Lower lobe of right lung (tissue), 2 donors: ENCODE data around the gene PLCL1. TPM values are rescaled to one million over a fixed set of nuclear protein-coding genes. Genes with fewer than 3 reads are reported as not detected.
A peak's percentile ranks its signal among the peaks of the same experiment; 100 is the strongest.
"Not testable (repeated sequence)": the region's sequence is repeated elsewhere in the genome, so short reads cannot be mapped to it uniquely, and the experiment has no call there.

Experiments used
- ATAC-seq, 2 donors: fragments of 200-7000 bp; cut with Tn5 transposase; one replicate each; pipeline ENCODE4 v1.9.1; 2020 to 2022; ENCODE audit warnings: mild to moderate bottlenecking in 2 of 2, moderate library complexity in 2 of 2
- DNase-seq: peaks from one replicate; pipeline ENCODE4 v3.0.0-alpha.2; 2020
- H3K27ac ChIP-seq: fragments of 200-600 bp; one replicate; pipeline ENCODE4 v1.8.0; 2022
- H3K27me3 ChIP-seq: fragments of 200-600 bp; one replicate; pipeline ENCODE4 v1.8.0; 2022; ENCODE audit warnings: low read depth
- H3K36me3 ChIP-seq: fragments of 200-600 bp; one replicate; pipeline ENCODE4 v1.8.0; 2022; ENCODE audit warnings: mild to moderate bottlenecking
- H3K4me1 ChIP-seq: fragments of 200-600 bp; one replicate; pipeline ENCODE4 v1.8.0; 2022
- H3K4me3 ChIP-seq: fragments of 200-600 bp; one replicate; pipeline ENCODE4 v1.8.0; 2022; ENCODE audit warnings: mild to moderate bottlenecking
- H3K9me3 ChIP-seq: fragments of 200-600 bp; one replicate; pipeline ENCODE4 v1.8.0; 2022
- CTCF ChIP-seq: fragments of 200-600 bp; IDR thresholded peaks from one replicate; pipeline ENCODE4 v1.8.0; 2022; ENCODE audit warnings: antibody characterized with exemption, mild to moderate bottlenecking
- intact Hi-C: fragments of 100-400 bp; cut with DNase I; formaldehyde crosslinking; loops from one replicate; pipeline ENCODE4 v1.11.0; 2022
- total RNA-seq: library from RNA; stranded (reverse); fragmentation: NEBNext Ultra II Directional; extraction: Animal tissue kit (Norgen Biotek cat#: 25700); gene quantifications from one replicate; pipeline ENCODE4 v1.2.1, GENCODE V29; 2021
- donor health status: DM: no; HTN: yes; CAD: no; lungs with severe emphysema.

Gene PLCL1
- total RNA-seq, 1 donor from 2014 or later = 6.3 TPM

DNA sequence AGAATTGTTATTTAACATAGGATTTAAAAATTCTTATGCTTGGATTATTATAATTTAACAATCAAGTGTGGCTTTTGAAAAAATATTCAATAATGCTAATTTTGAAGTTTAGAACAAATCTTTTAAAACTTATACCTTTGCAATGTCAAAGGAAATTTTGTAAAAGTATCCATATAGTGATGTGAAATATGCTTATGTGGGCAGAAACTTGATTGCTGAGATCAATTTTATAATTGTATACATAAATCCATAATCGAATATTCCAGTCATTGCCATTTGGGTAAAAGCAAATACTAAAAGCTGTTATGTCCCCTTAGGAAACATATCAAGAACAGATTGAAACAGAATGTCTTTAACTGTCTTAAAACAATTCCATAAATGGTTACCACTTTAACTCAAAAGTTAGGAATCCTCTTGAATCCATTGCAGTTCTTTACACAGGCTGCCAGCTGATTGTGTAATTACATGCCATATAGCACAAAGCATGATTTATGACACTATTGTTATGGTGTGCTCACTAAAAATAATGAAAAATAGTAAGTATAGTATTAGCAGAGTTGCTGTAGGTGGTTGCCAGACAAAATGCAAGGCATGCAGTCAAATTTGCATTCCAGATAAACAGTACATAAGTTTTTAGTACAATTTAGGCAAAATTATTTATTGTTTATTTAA, 24.2 kb downstream of the PLCL1 start:
- Histone ChIP-seq H3K27me3 (no peaks in the 10 kb centered on the region), H3K9me3 (no peaks in the 10 kb centered on the region), H3K4me1 (peaks cover 4% of the 10 kb centered on the region), H3K36me3 (no peaks in the 10 kb centered on the region), H3K4me3 (no peak overlapping the region), H3K27ac (no peak overlapping the region)
- TF ChIP-seq CTCF = no peak
- DNase-seq = no peak
- intact Hi-C loops = no loop called here
- no peak for ATAC-seq

DNA sequence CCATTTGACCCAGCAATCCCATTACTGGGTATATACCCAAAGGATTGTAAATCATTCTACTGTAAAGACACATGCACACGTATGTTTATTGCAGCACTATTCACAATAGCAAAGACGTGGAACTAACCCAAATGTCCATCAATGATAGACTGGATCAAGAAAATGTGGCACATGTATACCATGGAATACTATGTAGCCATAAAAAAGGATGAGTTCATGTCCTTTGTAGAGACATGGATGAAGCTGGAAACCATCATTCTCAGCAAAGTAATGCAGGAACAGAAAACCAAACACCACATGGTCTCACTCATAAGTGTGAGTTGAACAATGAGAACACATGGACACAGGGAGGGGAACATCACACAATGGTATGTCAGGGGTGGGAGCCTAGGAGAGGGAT, 30.4 kb downstream of the PLCL1 start:
- DNase-seq, ATAC-seq, H3K4me3 ChIP-seq, H3K4me1 ChIP-seq, H3K27ac ChIP-seq, H3K9me3 ChIP-seq, intact Hi-C loops, H3K36me3 ChIP-seq, H3K27me3 ChIP-seq: not testable (repeated sequence)

DNA sequence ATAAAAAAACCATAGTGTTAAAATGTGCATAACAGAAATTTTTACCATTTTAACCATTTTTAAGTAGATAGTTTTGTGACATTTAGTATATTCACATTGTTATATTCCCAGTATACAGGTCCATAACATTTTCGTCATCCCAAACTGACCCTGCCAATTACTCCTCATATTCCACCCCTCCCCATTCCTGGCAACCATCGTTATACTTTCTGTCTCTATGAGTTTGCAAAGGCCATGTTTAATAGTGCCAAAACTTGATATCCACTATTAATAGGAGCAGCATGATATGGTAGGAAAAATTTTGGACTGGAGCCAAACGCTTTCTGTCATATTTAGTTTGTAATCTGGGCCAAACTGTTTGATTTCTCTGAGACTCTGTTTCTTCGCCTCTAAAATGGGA, 30.9 kb downstream of the PLCL1 start:
- peaks cover 5% of the 10 kb centered on the region for H3K4me1 ChIP-seq
- DNase-seq (no peak), ATAC-seq (no peak)
- H3K9me3 ChIP-seq = no peaks in the 10 kb centered on the region
- no peak overlapping the region for H3K27ac ChIP-seq
- no peak overlapping the region for H3K4me3 ChIP-seq
- intact Hi-C loops = no loop called here
- no peaks in the 10 kb centered on the region for H3K27me3 ChIP-seq
- no peak for TF ChIP-seq CTCF
- no peaks in the 10 kb centered on the region for H3K36me3 ChIP-seq

GRCh38 chr2:197838036-197838435, 33.6 kb downstream of the PLCL1 start:
- Histone ChIP-seq H3K27me3 (no peaks in the 10 kb centered on the region), H3K27ac (peak overlapping the region; percentile 59), H3K9me3 (no peaks in the 10 kb centered on the region), H3K4me3 (peak overlapping the region; percentile 30), H3K36me3 (no peaks in the 10 kb centered on the region), H3K4me1 (peaks cover 5% of the 10 kb centered on the region)
- intact Hi-C loops = no loop called here
- DNase-seq (no peak), ATAC-seq (peak; percentile 84 to 94)
- no peak for TF ChIP-seq CTCF

GRCh38 chr2:197838579-197838978, 34.2 kb downstream of the PLCL1 start:
- intact Hi-C loops = no loop called here
- peak overlapping the region; percentile 59 for H3K27ac ChIP-seq
- no peaks in the 10 kb centered on the region for H3K27me3 ChIP-seq
- H3K36me3 ChIP-seq = no peaks in the 10 kb centered on the region
- H3K9me3 ChIP-seq = no peaks in the 10 kb centered on the region
- H3K4me3 ChIP-seq = peak overlapping the region; percentile 30
- peaks cover 5% of the 10 kb centered on the region for H3K4me1 ChIP-seq
- no peak for TF ChIP-seq CTCF
- DNase-seq = no peak
- peak in 1 of 2 donors; percentile 58 for ATAC-seq

- Histone ChIP-seq H3K27me3 (no peaks in the 10 kb centered on the region), H3K9me3 (no peaks in the 10 kb centered on the region), H3K36me3 (no peaks in the 10 kb centered on the region), H3K27ac (no peak overlapping the region), H3K4me1 (peaks cover 5% of the 10 kb centered on the region), H3K4me3 (no peak overlapping the region)
- no peak for TF ChIP-seq CTCF
- DNase-seq (no peak), ATAC-seq (no peak)
- intact Hi-C loops = no loop called here
These were observed 34.9 kb downstream of the PLCL1 start for GRCh38 chr2:197839327-197839726.
